Measurements from ENCODE around the gene C5orf47.

Gene C5orf47

GRCh38 chr5:173970878-173971650 lies 17.9 kb upstream of the C5orf47 start:
- DNase-seq = no peak

DNA sequence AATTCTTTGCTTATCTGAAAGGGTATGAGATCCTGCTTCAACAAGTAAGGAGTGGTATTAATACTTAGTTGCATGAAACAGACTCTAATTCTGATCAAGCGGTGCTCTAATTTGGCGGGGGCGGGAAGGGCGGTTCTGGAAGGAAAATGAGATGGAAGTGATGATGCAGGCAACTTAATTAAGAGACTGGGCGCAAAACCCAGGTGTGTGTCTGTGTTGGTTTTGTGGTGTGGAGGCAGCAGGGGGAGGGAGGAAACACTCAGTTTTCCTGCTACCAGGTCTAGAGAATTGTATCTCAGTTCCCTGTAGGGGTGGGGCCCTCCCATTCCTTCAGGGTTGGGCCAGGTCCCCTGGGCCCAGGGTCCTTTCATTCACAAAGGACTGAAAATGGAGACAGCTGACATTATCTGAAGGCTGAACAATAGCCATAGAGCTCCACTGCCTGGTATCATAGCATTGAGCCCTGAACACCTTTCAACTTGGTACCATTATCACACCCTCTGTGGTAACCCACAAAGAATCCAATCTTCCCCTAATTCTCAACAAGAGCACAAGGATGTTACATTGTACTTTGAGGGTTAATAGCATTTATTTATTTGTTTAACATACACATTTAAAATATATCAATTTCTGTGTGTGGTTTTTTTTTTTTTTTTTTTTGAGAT lies 17.2 kb upstream of the C5orf47 start:
- no peak for DNase-seq

- DNase-seq = no peak
Observed at GRCh38 chr5:173972607-173972924, 16.4 kb upstream of the C5orf47 start.

- DNase-seq = peak; percentile 40
Observed at GRCh38 chr5:173972925-173973615, 15.9 kb upstream of the C5orf47 start.

- DNase-seq = no peak
Observed at GRCh38 chr5:173973616-173973969, 15.4 kb upstream of the C5orf47 start.

DNA sequence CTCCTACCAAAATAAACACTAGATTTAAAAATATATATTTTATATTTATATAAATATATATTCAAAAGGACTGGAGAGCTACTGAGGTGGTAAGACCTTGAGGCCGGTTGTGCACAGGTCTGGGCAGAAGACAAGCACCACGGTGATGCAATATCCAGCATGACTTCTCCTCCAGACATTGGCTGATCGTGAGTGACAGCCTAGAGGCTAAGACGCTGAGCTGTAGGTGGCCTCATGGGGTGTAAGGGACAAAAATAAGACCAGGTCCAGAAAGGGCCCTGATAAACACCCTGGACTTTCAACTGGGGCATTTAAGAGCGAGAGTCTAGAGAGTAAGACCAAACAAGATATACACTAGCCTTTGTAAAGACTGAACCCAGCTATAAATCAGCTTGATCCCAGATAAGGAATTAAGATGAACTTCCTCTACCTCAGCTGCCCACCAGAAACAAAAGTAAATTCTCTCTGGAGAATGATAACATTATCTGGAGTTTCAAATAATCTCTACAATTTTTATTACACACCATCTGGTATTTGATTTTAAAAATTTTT lies 14.2 kb upstream of the C5orf47 start:
- no peak for DNase-seq

DNA sequence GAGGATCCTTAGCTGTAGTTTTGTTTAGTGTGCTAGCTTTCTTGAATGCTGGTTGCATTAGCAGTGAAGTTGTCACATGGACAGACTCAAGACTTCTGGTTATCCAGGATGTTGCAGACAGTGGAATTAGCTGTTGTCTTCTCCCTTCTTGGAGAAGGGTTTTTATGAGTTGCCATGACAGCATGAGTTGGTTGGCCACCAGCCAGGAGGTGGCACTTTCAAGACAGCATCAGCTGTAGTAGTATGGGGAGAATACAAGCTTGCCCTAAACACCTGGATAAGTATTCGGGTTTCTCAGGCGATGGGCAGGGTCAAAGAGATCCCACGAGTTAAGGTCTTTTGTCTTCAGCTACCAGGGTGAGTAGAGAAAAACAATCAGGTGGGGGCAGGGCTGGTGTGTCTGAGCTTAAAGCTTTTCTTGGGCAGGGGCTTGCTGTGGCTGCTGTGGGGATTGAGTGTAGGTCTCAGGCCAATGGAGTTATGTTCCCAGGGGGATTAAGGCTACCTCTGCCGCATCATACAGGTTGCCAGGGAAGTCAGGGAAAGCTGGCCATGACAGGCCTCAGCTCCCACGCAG lies 7.7 kb upstream of the C5orf47 start:
- DNase-seq = no peak

GRCh38 chr5:173984218-173984617 lies 4.8 kb upstream of the C5orf47 start:
- no peak for DNase-seq

DNA sequence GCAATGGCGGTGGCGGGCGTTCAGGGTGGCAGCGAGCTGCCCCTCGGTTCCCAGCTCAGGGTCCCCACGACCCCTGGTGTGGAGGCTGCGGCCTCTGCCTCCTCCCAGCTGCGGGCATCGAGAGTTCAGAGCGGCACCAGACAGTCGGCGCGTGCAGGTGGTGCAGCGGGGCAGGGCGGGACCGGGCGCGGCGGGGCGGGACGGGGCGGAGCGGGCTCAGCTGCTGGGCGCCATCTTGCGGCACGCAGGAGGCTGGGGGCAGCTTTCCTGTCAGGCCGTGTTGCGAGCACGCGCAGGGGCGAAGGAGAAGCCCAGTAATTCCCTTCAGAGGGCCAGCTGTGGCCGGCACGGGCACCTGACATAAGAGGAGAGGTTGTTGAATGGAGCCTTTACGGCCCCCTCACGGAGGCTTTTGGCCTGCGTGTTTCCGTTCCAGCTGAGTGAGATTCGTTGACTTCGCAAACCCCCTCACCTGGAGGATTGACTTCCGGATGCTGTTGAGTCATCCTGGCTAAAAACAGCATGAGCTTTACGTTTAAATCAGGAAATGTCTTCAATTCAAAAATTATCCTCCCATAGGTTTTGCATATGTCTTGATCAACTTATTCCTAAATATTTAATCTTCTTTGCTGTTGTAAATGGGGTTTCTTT lies 587 bp downstream of the C5orf47 start:
- DNase-seq = no peak

DNA sequence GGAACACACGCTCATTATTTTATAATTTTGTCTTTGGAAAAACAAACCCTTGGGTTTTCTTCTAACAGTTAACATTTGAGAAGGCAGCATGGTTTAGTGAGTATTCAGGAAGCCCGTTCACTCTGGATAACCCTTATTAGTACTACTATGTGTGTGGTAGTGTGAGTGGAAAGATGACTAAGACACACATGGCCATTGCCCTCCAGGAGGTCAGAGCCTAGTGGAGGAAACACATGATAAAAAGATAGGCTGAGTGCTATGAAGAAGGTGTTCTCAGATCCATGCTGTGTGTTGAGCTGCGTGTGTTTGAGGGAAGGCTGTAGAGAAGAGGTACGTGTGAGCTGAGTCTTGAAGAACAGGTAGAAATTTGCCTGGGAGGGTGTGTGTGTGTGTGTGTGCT lies 8.4 kb downstream of the C5orf47 start:
- DNase-seq = no peak

- DNase-seq = no peak
Observed at GRCh38 chr5:173998531-173998930, 9.6 kb downstream of the C5orf47 start.

DNA sequence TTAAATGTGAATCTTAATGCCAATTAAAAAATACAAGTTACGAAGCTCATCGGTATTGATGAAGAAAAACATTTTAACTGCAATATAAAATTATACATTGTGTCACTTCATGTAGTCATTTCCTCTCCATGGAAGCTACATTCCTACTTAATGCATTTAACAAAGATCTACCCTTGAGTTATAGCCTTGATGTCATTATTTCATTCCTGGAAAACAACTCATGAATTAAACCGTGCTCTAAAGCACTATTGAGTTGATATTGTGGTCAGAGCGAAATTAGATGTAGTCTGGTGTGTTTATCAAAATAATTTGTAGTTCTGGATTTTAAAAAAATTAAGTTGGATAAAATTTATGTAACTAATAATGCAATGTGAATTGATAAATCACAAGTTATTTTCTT lies 11.1 kb downstream of the C5orf47 start:
- no peak for DNase-seq

DNA sequence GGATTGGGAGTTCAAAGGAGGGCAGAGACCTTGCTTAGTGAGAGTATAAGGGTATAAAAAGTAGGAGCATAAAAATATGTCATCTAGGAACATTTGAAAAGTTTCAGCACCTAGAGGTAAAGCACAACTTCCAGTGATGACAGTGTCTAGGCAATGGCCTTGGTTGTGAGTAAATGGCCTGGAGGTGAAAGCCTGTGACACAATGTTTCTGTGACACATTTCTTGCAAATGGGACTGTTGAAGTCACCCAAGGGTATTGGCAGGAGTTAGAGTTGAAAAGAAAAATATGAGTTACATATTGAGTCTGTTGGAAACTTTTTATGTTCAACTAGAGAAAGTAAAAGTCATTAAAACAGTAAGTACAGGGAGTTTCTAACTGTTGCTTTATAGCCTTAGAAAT lies 14.8 kb downstream of the C5orf47 start:
- no peak for DNase-seq

DNA sequence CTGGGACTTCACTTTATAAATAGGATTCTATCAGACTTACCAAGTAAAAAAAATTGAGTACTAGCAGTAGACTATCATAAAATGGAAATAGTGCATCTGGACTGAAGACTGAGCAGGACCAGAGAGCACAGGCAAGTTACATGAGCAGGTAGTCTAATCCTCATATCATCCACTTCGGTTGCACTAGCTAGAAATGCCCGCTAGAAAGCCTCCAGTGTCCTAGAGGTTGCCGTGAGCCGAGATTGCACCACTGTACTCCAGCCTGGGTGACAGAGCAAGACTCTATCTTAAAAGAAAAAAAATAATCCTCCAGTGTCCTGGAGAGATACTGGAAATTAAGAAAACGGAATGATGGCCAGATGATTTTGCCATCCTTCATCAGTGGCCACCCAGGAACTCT lies 20.0 kb downstream of the C5orf47 start:
- DNase-seq = no peak

GRCh38 chr5:174010365-174010764 lies 21.4 kb downstream of the C5orf47 start:
- DNase-seq = no peak

DNA sequence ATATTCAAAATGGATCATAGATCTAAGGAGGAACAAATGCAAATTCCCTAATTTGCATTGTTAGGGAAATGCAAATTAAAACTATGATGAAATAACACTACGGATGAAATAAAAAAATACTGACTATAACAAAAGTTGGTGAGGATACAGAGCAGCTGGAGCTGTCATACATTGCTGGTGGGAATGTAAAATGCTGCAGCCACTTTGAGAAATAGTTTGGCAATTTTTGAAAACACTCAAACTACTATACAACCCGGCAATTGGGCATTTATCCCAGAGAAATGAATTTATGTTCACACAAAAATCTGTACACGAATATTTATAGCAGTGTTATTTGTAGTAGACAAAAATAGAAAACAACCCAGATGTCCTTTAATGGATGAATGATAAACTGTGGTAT lies 22.5 kb downstream of the C5orf47 start:
- no peak for DNase-seq

DNA sequence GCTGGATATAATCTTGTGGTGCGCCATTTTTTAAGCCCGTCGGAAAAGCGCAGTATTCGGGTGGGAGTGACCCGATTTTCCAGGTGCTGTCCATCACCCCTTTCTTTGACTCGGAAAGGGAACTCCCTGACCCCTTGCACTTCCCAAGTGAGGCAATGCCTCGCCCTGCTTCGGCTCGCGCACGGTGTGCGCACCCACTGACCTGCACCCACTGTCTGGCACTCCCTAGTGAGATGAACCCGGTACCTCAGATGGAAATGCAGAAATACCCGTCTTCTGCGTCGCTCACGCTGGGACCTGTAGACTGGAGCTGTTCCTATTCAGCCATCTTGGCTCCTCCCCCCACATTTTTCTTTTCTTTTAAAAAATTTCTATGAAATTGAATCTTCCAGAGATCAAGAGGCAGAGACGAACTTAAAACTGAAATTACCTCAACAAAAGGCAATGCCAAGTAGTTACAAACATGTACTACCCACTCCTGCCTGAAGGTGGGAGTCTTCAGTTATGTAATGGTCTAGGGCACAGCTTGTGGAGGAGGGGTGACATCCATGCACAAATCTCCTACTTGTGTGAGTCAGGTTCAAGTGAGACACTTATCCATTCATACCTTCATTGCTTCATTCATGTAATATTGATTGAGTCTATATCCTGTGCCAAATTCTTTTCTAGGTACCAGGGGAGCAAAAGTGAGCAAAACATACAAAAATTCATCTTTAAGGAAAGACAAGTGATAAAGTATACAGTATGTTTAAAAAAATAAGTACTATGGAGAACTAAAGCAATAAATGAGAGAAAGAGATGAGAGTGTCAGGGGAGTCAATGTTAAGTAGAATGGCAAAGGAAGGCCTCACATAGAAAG lies 31.3 kb downstream of the C5orf47 start:
- peak; percentile 0 for DNase-seq

DNA sequence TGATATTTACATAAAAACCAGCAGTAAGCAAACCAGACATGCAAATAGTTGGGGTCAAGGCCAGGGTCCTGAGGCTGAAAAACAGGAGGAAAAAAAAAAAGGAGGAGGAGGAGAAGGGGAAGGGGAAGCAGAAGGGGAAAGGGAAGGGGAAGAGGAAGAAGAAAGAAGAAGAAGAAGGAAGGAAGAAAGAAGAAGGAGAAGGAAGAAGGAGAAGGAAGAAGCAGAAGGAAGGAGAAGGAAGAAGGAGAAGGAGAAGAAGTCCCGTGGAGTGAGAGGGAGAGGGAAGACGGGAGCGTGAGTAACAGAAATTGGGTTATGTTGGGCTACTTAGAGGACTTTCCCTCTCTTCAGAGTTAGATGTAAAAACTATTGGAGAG lies 31.9 kb downstream of the C5orf47 start:
- DNase-seq = no peak

DNA sequence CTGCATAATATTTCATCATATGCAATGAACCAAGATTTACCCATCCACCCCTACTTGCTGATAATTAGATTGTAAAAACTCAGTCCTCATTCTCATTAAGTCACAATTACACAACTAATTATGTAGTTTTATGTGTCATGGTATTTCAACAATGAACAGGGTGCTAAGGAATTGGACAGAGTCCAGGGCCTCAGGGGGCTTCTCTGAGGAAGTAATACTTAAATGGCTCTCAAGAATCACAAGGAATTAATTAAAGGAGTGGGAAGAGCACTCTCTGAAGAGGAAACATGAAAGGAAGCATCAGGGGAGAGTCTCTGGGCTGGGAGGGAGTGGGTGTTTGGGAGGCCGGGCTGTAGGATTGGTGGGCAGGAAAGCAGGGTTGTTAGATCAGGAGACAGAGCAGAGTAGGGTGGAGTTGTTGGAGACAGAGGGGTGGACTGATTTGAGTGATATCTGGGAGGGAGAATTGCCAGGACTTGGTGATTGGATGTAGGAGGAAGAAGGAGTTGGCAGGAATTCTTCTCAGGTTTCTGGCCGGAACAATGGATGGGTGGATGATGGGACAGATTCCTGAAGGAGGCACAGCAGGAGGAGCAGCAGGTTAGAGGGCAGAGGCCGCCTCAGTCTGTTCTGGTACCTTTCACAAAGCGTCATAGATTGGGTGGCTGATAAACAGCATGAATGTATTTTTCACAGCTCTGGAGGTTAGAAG lies 33.6 kb downstream of the C5orf47 start:
- no peak for DNase-seq

- DNase-seq = no peak
Observed at GRCh38 chr5:174030286-174030685, 41.3 kb downstream of the C5orf47 start.

DNA sequence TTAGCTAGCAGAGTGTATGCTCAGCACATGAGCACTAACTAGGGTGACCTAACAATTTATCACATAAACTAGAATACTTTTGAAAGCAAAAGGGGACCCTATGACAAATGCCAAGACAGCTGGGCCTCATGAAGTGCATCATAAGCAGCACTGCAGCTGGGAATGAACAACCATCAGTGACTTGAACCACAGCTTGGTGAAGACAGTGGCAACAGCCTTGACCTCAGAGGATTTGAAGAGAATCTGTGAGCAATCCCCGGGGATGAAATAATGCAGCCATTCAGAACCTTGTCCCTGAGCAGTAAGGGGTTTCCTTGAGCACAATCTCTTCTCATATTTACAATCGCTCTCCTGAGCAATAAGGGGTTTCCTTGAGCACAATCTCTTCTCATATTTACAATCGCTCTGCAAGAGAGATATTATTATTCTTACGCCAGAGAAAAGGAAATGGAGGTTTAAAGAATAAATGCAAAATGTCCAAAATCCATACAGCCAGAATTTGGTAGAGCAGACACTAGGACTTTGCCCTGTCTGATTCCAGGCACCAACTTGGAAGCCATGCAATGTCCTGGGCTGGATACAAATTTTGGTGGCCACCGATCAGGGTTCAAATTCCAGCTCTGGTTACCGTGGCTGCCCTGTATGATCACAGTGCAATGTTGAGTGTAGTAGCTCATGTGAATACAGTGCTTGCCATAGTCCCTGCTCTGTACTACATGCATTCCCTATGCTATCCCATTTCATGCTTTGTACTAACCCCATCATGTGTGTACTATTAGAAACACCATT lies 55.7 kb downstream of the C5orf47 start:
- DNase-seq = no peak
